ENCODE data around the gene PTMS.

The PTMS gene

GRCh38 chr12:6784761-6785160 lies 18.6 kb downstream of the PTMS start:
- in situ Hi-C loops (cut with HindIII; ENCODE audit: low sequenced_read_pairs): no loop called here
- TF ChIP-seq CTCF (IDR thresholded peaks at IDR 0.05; ENCODE audit: low read depth, low read length, missing control alignments): no peak
- no peak for DNase-seq (ENCODE audit: low read depth)
- H3K4me3 ChIP-seq (ENCODE audit: low read depth, low read length): no peak overlapping the region

GRCh38 chr12:6786416-6787094 lies 20.4 kb downstream of the PTMS start:
- no peak overlapping the region for H3K4me3 ChIP-seq (ENCODE audit: low read depth, low read length)
- in situ Hi-C loops (cut with HindIII; ENCODE audit: low sequenced_read_pairs): no loop called here
- no peak for TF ChIP-seq CTCF (IDR thresholded peaks at IDR 0.05; ENCODE audit: low read depth, low read length, missing control alignments)
- no peak for DNase-seq (ENCODE audit: low read depth)

DNA sequence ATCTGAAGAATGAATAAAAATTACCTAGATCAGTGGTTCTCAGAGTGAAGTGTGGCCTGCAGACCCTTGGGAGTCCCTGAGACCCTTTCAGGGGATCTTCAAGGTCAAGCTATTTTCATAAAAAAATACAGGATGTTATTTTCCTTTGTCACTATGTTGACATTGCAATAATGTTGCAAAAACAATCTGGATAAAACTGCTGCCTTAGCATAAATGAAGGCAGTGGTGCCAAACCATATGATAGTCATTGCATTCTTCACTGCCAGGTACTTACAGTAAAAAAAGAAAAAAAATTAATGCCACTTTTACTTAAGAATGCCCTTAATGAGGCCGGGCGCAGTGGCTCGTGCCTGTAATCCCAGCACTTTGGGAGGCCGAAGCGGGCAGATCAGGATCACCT lies 21.1 kb downstream of the PTMS start:
- DNase-seq (ENCODE audit: low read depth): no peak
- no peak overlapping the region for H3K4me3 ChIP-seq (ENCODE audit: low read depth, low read length)
- TF ChIP-seq CTCF (IDR thresholded peaks at IDR 0.05; ENCODE audit: low read depth, low read length, missing control alignments): no peak
- in situ Hi-C loops (cut with HindIII; ENCODE audit: low sequenced_read_pairs): no loop called here

DNA sequence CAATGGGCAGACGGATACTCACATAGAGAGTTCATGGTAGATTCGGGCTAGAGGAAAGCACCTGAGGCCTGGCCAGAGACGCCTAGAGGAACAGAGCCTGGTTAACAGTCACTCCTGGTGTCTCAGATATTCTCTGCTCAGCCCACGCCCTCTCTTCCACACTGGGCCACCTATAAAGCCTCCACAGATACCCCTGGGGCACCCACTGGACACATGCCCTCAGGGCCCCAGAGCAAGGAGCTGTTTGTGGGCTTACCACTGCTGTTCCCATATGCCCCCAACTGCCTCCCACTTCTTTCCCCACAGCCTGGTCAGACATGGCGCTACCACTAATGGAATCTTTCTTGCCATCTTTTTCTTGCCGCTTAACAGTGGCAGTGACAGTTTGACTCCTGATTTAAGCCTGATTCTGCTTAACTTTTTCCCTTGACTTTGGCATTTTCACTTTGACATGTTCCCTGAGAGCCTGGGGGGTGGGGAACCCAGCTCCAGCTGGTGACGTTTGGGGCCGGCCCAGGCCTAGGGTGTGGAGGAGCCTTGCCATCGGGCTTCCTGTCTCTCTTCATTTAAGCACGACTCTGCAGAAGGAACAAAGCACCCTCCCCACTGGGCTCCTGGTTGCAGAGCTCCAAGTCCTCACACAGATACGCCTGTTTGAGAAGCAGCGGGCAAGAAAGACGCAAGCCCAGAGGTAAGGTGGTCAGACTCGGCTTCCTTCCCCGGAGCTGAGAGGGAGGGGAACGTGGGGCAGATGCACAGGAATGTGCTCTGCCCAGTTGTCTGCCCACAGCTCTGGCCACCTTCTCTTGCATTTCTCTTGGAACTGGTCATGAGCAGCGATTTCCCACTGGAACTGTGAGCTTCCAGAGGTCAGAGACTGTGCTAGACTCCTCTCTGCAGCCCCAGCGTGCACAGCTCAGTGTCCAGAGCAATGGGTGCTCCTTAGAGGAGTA lies 23.1 kb downstream of the PTMS start, which contains the start of gene CD4:
Gene CD4, plus strand, starts transcription at position 557 of the 953 bp plus-strand sequence. CDS start 10,611 bp downstream, outside the sequence.
- in situ Hi-C loops (cut with HindIII; ENCODE audit: low sequenced_read_pairs): no loop called here
- no peak for DNase-seq (ENCODE audit: low read depth)
- no peak within 1 kb of the TSS for H3K4me3 ChIP-seq (ENCODE audit: low read depth, low read length)
- TF ChIP-seq CTCF (IDR thresholded peaks at IDR 0.05; ENCODE audit: low read depth, low read length, missing control alignments): no peak

GRCh38 chr12:6790496-6791150 lies 24.5 kb downstream of the PTMS start:
- DNase-seq (ENCODE audit: low read depth): no peak
- in situ Hi-C loops (cut with HindIII; ENCODE audit: low sequenced_read_pairs): loop anchor here (10.0 kb wide), 1 partner anchor 156 kb away; the partner anchor contains the start of gene LPAR5
- no peak overlapping the region for H3K4me3 ChIP-seq (ENCODE audit: low read depth, low read length)
- TF ChIP-seq CTCF (IDR thresholded peaks at IDR 0.05; ENCODE audit: low read depth, low read length, missing control alignments): no peak

- in situ Hi-C loops (cut with HindIII; ENCODE audit: low sequenced_read_pairs): loop anchor here (10.0 kb wide), 1 partner anchor 157 kb away; the partner anchor contains the start of gene LPAR5
- DNase-seq (ENCODE audit: low read depth): no peak
- H3K4me3 ChIP-seq (ENCODE audit: low read depth, low read length): no peak overlapping the region
- no peak for TF ChIP-seq CTCF (IDR thresholded peaks at IDR 0.05; ENCODE audit: low read depth, low read length, missing control alignments)
Measured at GRCh38 chr12:6791931-6792520, 25.9 kb downstream of the PTMS start.

Measured in astrocyte of the cerebellum (primary cell).